ENCODE results near the gene NOTCH4. TPM values are rescaled to one million over a fixed set of nuclear protein-coding genes. Genes with fewer than 3 reads are reported as not detected.
A peak's percentile ranks its signal among the peaks of the same experiment; 100 is the strongest.

The NOTCH4 gene
- total and polyA plus RNA-seq, 9 of the 15 experiments (the other 6 are each of a cell fraction or from before 2014, with no cell fraction given), result 0.24 to 4.3 (median 1.7) TPM

GRCh38 chr6:32152769-32153563, 70.9 kb downstream of the NOTCH4 start (continued):
- TF ChIP-seq KDM5B (IDR thresholded peaks at IDR 0.05; ENCODE audit: insufficient replicate concordance, low read depth, low read length), result peak; percentile 50
- TF ChIP-seq CCAR2 (IDR thresholded peaks at IDR 0.05; ENCODE audit: low read depth, low read length), result no peak
- no peak for TF ChIP-seq DNMT1 (IDR thresholded peaks at IDR 0.05)
- TF ChIP-seq ZFPM2 (CRISPR knock-in tag; IDR thresholded peaks at IDR 0.05), result no peak
- TF ChIP-seq HMGXB4 (CRISPR knock-in tag; IDR thresholded peaks at IDR 0.05), result no peak
- no peak for TF ChIP-seq WHSC1 (IDR thresholded peaks at IDR 0.05; ENCODE audit: low read length)
- TF ChIP-seq SRSF9 (IDR thresholded peaks at IDR 0.05; ENCODE audit: borderline replicate concordance, low read depth, low read length), result no peak
- no peak for TF ChIP-seq SREBF2 (CRISPR knock-in tag; IDR thresholded peaks at IDR 0.05)
- no peak for TF ChIP-seq IFI16 (CRISPR knock-in tag; IDR thresholded peaks at IDR 0.05)
- peak; percentile 46; the same call in 1 of the 2 replicates for TF ChIP-seq HMBOX1 (IDR thresholded peaks at IDR 0.05)
- no peak for TF ChIP-seq RBM25 (IDR thresholded peaks at IDR 0.05; ENCODE audit: low read depth, low read length, severe bottlenecking)
- no peak for TF ChIP-seq NCOA2 (IDR thresholded peaks at IDR 0.05; ENCODE audit: partially characterized antibody in 2 of 2)
- TF ChIP-seq ATF6 (CRISPR knock-in tag; IDR thresholded peaks at IDR 0.05), result no peak
- TF ChIP-seq CEBPB (tag; IDR thresholded peaks at IDR 0.05), result no peak
- no peak for TF ChIP-seq SREBF1 (IDR thresholded peaks at IDR 0.05; ENCODE audit: borderline replicate concordance, low read depth, low read length)
- TF ChIP-seq SPI1 (IDR thresholded peaks at IDR 0.05; ENCODE audit: borderline replicate concordance, low read depth, low read length), result no peak
- peak; percentile 52 for TF ChIP-seq TBP (optimal IDR thresholded peaks at IDR 0.05; ENCODE audit: low read depth, low read length)
- TF ChIP-seq ZFP1 (CRISPR knock-in tag; IDR thresholded peaks at IDR 0.05), result no peak

Measured in K562 (cell line).